Measurements from ENCODE around the gene NFKBIL1.
"Not testable (repeated sequence)": the region's sequence is repeated elsewhere in the genome, so short reads cannot be mapped to it uniquely, and the experiment has no call there.

NFKBIL1 gene

GRCh38 chr6:31546958-31547726, at the start of gene NFKBIL1:
TSS of gene NFKBIL1 (plus strand) at chr6:31547608. CDS start at chr6:31547695, 87 bp downstream.
- Histone ChIP-seq H3K4me1 (peaks cover 0 to 42% (median 24%) of the 10 kb centered on the region in 4 donors), H3K36me3 (peaks cover 7 to 28% (median 20%) of the 10 kb centered on the region in 3 donors), H3K27ac (peak within 1 kb of the TSS; percentile 72 to 74), H3K9me3 (no peaks in the 10 kb centered on the region), H3K27me3 (no peaks in the 10 kb centered on the region), H3K4me3 (peak within 1 kb of the TSS; percentile 46 to 54)
- peak; percentile 98 to 99 for DNase-seq
- intact Hi-C loops (cut with DNase I; ENCODE audit: low total_unique reads), result loop anchor here (2.0 kb wide), 1 partner anchor 52 kb away; no protein-coding TSS in a partner anchor
- peak in 1 of 2 experiments; percentile 3 for TF ChIP-seq CTCF (IDR thresholded peaks at IDR 0.05)

- DNase-seq, result peak in 1 of 2 donors; percentile 51
- intact Hi-C loops (cut with DNase I; ENCODE audit: low total_unique reads), result loop anchor here (2.0 kb wide), 1 partner anchor 42 kb away; no protein-coding TSS in a partner anchor
- peak overlapping the region; percentile 55 to 80 for H3K4me3 ChIP-seq
Observed at GRCh38 chr6:31498748-31499147, 48.7 kb upstream of the NFKBIL1 start.

GRCh38 chr6:31499648-31500047, 47.8 kb upstream of the NFKBIL1 start:
- not testable (repeated sequence) for H3K36me3 ChIP-seq, H3K27me3 ChIP-seq, H3K27ac ChIP-seq, H3K4me3 ChIP-seq, H3K9me3 ChIP-seq
- intact Hi-C loops (cut with DNase I; ENCODE audit: low total_unique reads), result loop anchor here (2.0 kb wide), 1 partner anchor 41 kb away; no protein-coding TSS in a partner anchor
- H3K4me1 ChIP-seq, result peaks cover 0 to 44% (median 16%) of the 10 kb centered on the region in 4 donors
- DNase-seq, result peak in 1 of 2 donors; percentile 31

More at GRCh38 chr6:31498748-31499147, 48.7 kb upstream of the NFKBIL1 start:
- Histone ChIP-seq H3K27me3 (no peaks in the 10 kb centered on the region), H3K27ac (no peak overlapping the region), H3K36me3 (no peaks in the 10 kb centered on the region), H3K4me1 (peaks cover 0 to 53% (median 19%) of the 10 kb centered on the region in 4 donors), H3K9me3 (no peaks in the 10 kb centered on the region)
- no peak for TF ChIP-seq CTCF (IDR thresholded peaks at IDR 0.05)

GRCh38 chr6:31502586-31502985, 44.8 kb upstream of the NFKBIL1 start:
- peaks cover 0 to 16% (median 0%) of the 10 kb centered on the region in 3 donors for H3K36me3 ChIP-seq
- DNase-seq, result no peak
- TF ChIP-seq CTCF (IDR thresholded peaks at IDR 0.05), result no peak
- peaks cover 0 to 15% (median 9%) of the 10 kb centered on the region in 4 donors for H3K4me1 ChIP-seq
- H3K9me3 ChIP-seq, result no peaks in the 10 kb centered on the region
- no peak overlapping the region for H3K27ac ChIP-seq
- no peak overlapping the region for H3K4me3 ChIP-seq
- H3K27me3 ChIP-seq, result no peaks in the 10 kb centered on the region
- intact Hi-C loops (cut with DNase I; ENCODE audit: low total_unique reads), result no loop called here

- intact Hi-C loops (cut with DNase I; ENCODE audit: low total_unique reads); H3K27ac ChIP-seq: not testable (repeated sequence)
- peaks cover 0 to 34% (median 13%) of the 10 kb centered on the region in 3 donors for H3K36me3 ChIP-seq
Observed at GRCh38 chr6:31509036-31509435, 38.4 kb upstream of the NFKBIL1 start.

GRCh38 chr6:31510007-31510406, 37.4 kb upstream of the NFKBIL1 start:
- TF ChIP-seq CTCF (IDR thresholded peaks at IDR 0.05), result no peak
- intact Hi-C loops (cut with DNase I; ENCODE audit: low total_unique reads), result no loop called here

More at GRCh38 chr6:31509036-31509435, 38.4 kb upstream of the NFKBIL1 start:
- not testable (repeated sequence) for H3K4me1 ChIP-seq, DNase-seq, H3K27me3 ChIP-seq, H3K9me3 ChIP-seq, H3K4me3 ChIP-seq

More at GRCh38 chr6:31510007-31510406, 37.4 kb upstream of the NFKBIL1 start:
- no peak for DNase-seq
- Histone ChIP-seq H3K27me3 (no peaks in the 10 kb centered on the region), H3K9me3 (no peaks in the 10 kb centered on the region), H3K36me3 (peaks cover 0 to 34% (median 13%) of the 10 kb centered on the region in 3 donors), H3K4me3 (no peak overlapping the region), H3K4me1 (no peaks in the 10 kb centered on the region), H3K27ac (no peak overlapping the region)

Data from tibial artery (tissue), 4 donors.